ENCODE results near the gene NCK2.

DNA sequence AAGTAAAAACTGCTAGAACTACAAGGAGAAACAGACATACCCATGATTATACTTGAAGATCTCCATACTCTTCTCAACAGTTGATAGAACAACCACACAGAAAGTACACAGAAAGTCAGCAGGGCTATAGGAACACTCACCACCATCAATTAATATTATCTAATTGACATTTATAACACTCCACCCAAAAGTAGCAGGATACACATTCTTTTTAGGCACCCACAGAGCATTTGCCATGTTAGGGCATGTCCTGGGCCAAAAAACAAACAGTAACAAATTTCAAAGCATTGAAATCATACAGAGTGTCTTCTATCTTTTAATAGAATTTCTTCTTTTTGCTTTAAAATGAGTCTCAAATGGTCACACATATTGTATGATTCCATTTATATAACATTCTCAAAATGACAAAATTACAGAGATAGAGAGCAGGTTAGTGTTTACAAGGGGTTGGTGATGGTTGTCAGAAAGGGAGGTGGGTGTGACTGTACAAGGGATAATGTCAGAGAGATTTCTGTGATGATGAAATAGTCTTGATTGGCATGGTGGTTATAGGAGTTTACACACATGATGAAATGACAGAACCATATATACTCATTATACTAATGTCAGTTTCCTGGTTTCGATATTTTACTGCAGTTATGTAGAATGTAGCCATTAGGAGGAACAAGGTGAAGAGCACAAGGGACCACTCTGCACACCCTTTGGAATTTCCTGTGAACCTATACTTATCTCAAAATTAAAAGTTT is 82.8 kb downstream of the NCK2 start:
- TF ChIP-seq EZH2phosphoT487 (IDR thresholded peaks at IDR 0.05; ENCODE audit: borderline replicate concordance) = no peak
- TF ChIP-seq CTCF (conservative IDR thresholded peaks at IDR 0.05; ENCODE audit: low read length) = no peak

Measured in Loucy (cell line).